SHP77 treated with DMSO at 0.1 percent for 48 hours (cell line): ENCODE measurements around the gene DDX1.
"Not testable (repeated sequence)": the region's sequence is repeated elsewhere in the genome, so short reads cannot be mapped to it uniquely, and the experiment has no call there.

Source experiments
- DNase-seq: peaks from one replicate; lab custom pipeline; 2025; lab: John Stamatoyannopoulos, UW

Gene DDX1

GRCh38 chr2:15616850-15617777 lies 25.4 kb downstream of the DDX1 start:
- DNase-seq: no peak

- DNase-seq: no peak
These were observed 26.2 kb downstream of the DDX1 start for GRCh38 chr2:15617778-15618448.

GRCh38 chr2:15618449-15618855 lies 26.8 kb downstream of the DDX1 start:
- no peak for DNase-seq

GRCh38 chr2:15619076-15619475 lies 27.4 kb downstream of the DDX1 start:
- no peak for DNase-seq

- DNase-seq: no peak
These were observed 27.8 kb downstream of the DDX1 start for GRCh38 chr2:15619510-15619909.

- no peak for DNase-seq
These were observed 28.3 kb downstream of the DDX1 start for GRCh38 chr2:15619938-15620337.

GRCh38 chr2:15620340-15620739 lies 28.7 kb downstream of the DDX1 start:
- DNase-seq: no peak

- DNase-seq: no peak
These were observed 29.3 kb downstream of the DDX1 start for GRCh38 chr2:15620857-15621471.

- not testable (repeated sequence) for DNase-seq
These were observed 29.8 kb downstream of the DDX1 start for GRCh38 chr2:15621472-15621870.

- DNase-seq: no peak
These were observed 30.5 kb downstream of the DDX1 start for GRCh38 chr2:15622214-15622613.

- DNase-seq: no peak
These were observed 31.2 kb downstream of the DDX1 start for GRCh38 chr2:15622614-15623480.

GRCh38 chr2:15623481-15623796 lies 31.8 kb downstream of the DDX1 start:
- no peak for DNase-seq

- no peak for DNase-seq
These were observed 32.4 kb downstream of the DDX1 start for GRCh38 chr2:15623898-15624541.

GRCh38 chr2:15624903-15625302 lies 33.2 kb downstream of the DDX1 start:
- no peak for DNase-seq

GRCh38 chr2:15625344-15626036 lies 33.8 kb downstream of the DDX1 start:
- DNase-seq: no peak

GRCh38 chr2:15626126-15626525 lies 34.5 kb downstream of the DDX1 start:
- no peak for DNase-seq

- no peak for DNase-seq
These were observed 35.3 kb downstream of the DDX1 start for GRCh38 chr2:15626967-15627366.

- DNase-seq: no peak
These were observed 36.4 kb downstream of the DDX1 start for GRCh38 chr2:15627817-15628684.

- no peak for DNase-seq
These were observed 37.5 kb downstream of the DDX1 start for GRCh38 chr2:15628899-15629855.
